B cell (primary cell): ENCODE results near the gene BARHL2. TPM values are rescaled to one million over a fixed set of nuclear protein-coding genes. Genes with fewer than 3 reads are reported as not detected.

ENCODE experiments used
- ATAC-seq: fragments of 200-7000 bp; cut with Tn5 transposase; one replicate; pipeline ENCODE4 v1.10.0; 2021; ENCODE audit warnings: low read depth, mild to moderate bottlenecking, moderate number of reproducible peaks, moderate library complexity
- CTCF ChIA-PET: fragments of 350-600 bp; sonication (Branson Sonifier 250); formaldehyde crosslinking; loops from one replicate; lab custom pipeline; 2021; ENCODE audit warnings: antibody characterized with exemption, inconsistent platforms; lab: Charles Lee
- POLR2A ChIA-PET: fragments of 350-600 bp; sonication (Branson Sonifier 250); formaldehyde crosslinking; loops from one replicate; lab custom pipeline; 2021; ENCODE audit warnings: antibody characterized with exemption; lab: Charles Lee
- DNase-seq: peaks from one replicate; pipeline ENCODE4 v3.0.0; 2013
- H2AFZ ChIP-seq: 2 replicates; pipeline ENCODE4 v1.6.1; 2012; ENCODE audit warnings: mild to moderate bottlenecking, low read depth, low read length; ENCODE audit not compliant: insufficient read depth, poor library complexity, severe bottlenecking
- H3K27ac ChIP-seq, 2 donors: 1 replicate in 1 of 2; 2 replicates in 1 of 2; pipeline ENCODE4 v1.5.1; 2012 to 2013; ENCODE audit warnings: low read length in 2 of 2, mild to moderate bottlenecking in 2 of 2, moderate library complexity in 1 of 2
- H3K27me3 ChIP-seq, 4 experiments: fragments of 200-600 bp in 1 of 4; sonication (generic) in 1 of 4; replicated peaks in 1 of 4; 1 replicate in 2 of 4; 2 replicates in 2 of 4; pipeline versions ENCODE4 v1.6.1 to v1.7.0; 2013 to 2016; ENCODE audit warnings: low read length in 3 of 4, mild to moderate bottlenecking in 2 of 4, mixed read lengths in 1 of 4, moderate library complexity in 1 of 4; ENCODE audit not compliant: insufficient read depth in 4 of 4, control insufficient read depth in 3 of 4; ENCODE audit errors: control extremely low read depth in 1 of 4
- H3K36me3 ChIP-seq, 2 experiments: replicated peaks in 1 of 2; 1 replicate in 1 of 2; 2 replicates in 1 of 2; pipeline versions ENCODE4 v1.6.1 to v1.7.1; 2013; ENCODE audit warnings: low read length in 1 of 2; ENCODE audit not compliant: insufficient read depth in 2 of 2, control insufficient read depth in 1 of 2; ENCODE audit errors: control extremely low read depth in 1 of 2, extremely low read depth in 1 of 2
- H3K4me1 ChIP-seq, 2 donors: fragments of 200-600 bp in 1 of 2; sonication (generic) in 1 of 2; 1 replicate in 1 of 2; 2 replicates in 1 of 2; pipeline versions ENCODE4 v1.5.1 to v1.6.1; 2013 to 2017; ENCODE audit warnings: low read length in 2 of 2; ENCODE audit not compliant: control insufficient read depth in 2 of 2, insufficient read depth in 2 of 2
- H3K4me2 ChIP-seq: replicated peaks from 2 replicates; pipeline ENCODE3; 2012; ENCODE audit warnings: mild to moderate bottlenecking, low read depth, low read length; ENCODE audit not compliant: poor library complexity, severe bottlenecking
- H3K4me3 ChIP-seq, 5 experiments: fragments of 200-600 bp in 1 of 5; sonication (generic) in 1 of 5; 1 replicate in 3 of 5; 2 replicates in 2 of 5; pipeline versions ENCODE4 v1.5.1 to v1.7.0; 2011 to 2016; ENCODE audit warnings: low read length in 4 of 5, mild to moderate bottlenecking in 4 of 5, low read depth in 2 of 5, control low read depth in 1 of 5, moderate library complexity in 1 of 5; ENCODE audit not compliant: insufficient read depth in 1 of 5; ENCODE audit errors: control extremely low read depth in 1 of 5, extremely low read depth in 1 of 5
- H3K79me2 ChIP-seq: fragments of 200-600 bp; sonication (generic); one replicate; pipeline ENCODE4 v1.6.0; 2016; ENCODE audit warnings: low read length; ENCODE audit not compliant: control insufficient read depth, insufficient read depth
- H3K9ac ChIP-seq: fragments of 200-600 bp; sonication (generic); 2 replicates; pipeline ENCODE4 v1.6.1; 2017; ENCODE audit warnings: mild to moderate bottlenecking, low read length, moderate library complexity
- H3K9me3 ChIP-seq, 3 donors: one replicate each; pipeline versions ENCODE4 v1.6.1 to v1.7.1; 2013; ENCODE audit warnings: low read length in 2 of 3; ENCODE audit not compliant: control insufficient read depth in 2 of 3, insufficient read depth in 1 of 3; ENCODE audit errors: control extremely low read depth in 1 of 3
- H4K20me1 ChIP-seq: 2 replicates; pipeline ENCODE4 v1.6.0; 2012; ENCODE audit warnings: mild to moderate bottlenecking, low read length; ENCODE audit not compliant: insufficient read depth, control insufficient read depth, poor library complexity, severe bottlenecking
- H3K27ac Mint-ChIP-seq: one replicate; pipeline ENCODE4 v1.8.0; 2021; ENCODE audit warnings: mixed read lengths
- H3K27me3 Mint-ChIP-seq: one replicate; pipeline ENCODE4 v1.8.0; 2021; ENCODE audit warnings: mixed read lengths
- H3K4me1 Mint-ChIP-seq: one replicate; pipeline ENCODE4 v1.8.0; 2021; ENCODE audit warnings: mixed read lengths
- H3K4me3 Mint-ChIP-seq: one replicate; pipeline ENCODE4 v1.8.0; 2021; ENCODE audit warnings: mixed read lengths
- H3K9me3 Mint-ChIP-seq: one replicate; pipeline ENCODE4 v1.8.0; 2022; ENCODE audit warnings: mixed read lengths; ENCODE audit not compliant: insufficient read depth
- CTCF ChIP-seq: fragments of 200-600 bp; IDR thresholded peaks from one replicate; pipeline ENCODE4 v1.8.0; 2022; ENCODE audit warnings: antibody characterized with exemption, mild to moderate bottlenecking
- EZH2 ChIP-seq: IDR thresholded peaks from 2 replicates; pipeline ENCODE4 v1.6.1; 2012; ENCODE audit warnings: borderline replicate concordance, low read depth, mild to moderate bottlenecking, moderate library complexity, low read length; ENCODE audit not compliant: insufficient read depth, poor library complexity, severe bottlenecking
- WGBS: methylation state at CpG from one replicate; pipeline ENCODE4 v1.1.5; 2013; ENCODE audit warnings: missing lambda C conversion rate; ENCODE audit not compliant: insufficient coverage; 5-methylcytosine and 5-hydroxymethylcytosine counted together
- intact Hi-C: fragments of 100-400 bp; cut with micrococcal nuclease; formaldehyde crosslinking; loops from one replicate; pipeline ENCODE4 v1.10.0; 2022
- polyA plus RNA-seq: library from polyadenylated mRNA; depleted of rRNA; stranded (reverse); fragments of >200 nt; gene quantifications from 2 replicates; pipeline ENCODE4 v1.2.3, GENCODE V29; 2012
- total RNA-seq, 2 donors: library from RNA; stranded (reverse); fragments of 120-200 nt in 1 of 2; gene quantifications; 1 replicate in 1 of 2; 2 replicates in 1 of 2; pipeline versions ENCODE4 v1.2.3 to v1.2.4, GENCODE V29; 2013 to 2022

BARHL2 gene
- total and polyA plus RNA-seq, 2 donors (not counting 1 experiment from before 2014, with no cell fraction given) = not detected

DNA sequence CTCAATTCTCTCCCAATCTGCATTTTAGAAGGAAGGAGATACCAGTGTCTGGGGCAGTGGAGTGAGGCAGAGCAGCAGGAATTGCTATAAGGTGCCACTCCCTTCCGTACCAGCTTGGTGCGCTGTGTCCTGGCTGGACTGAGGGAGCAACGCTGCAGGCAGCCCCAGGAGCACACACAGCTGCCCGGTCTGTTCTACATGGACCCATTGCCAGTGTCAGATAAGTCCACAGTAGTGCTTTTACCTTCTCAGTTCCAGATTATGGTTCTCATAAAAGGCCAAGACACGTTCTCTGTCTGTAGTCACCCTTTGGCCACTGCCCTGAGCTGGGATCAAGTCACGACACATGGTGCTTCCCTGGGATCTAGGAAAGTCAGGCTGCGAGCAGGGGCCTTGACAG, 44.1 kb upstream of the BARHL2 start:
- intact Hi-C loops = no loop called here
- Mint-ChIP-seq H3K27me3 (peaks cover 30% of the 10 kb centered on the region), H3K27ac (no peak overlapping the region), H3K4me1 (no peaks in the 10 kb centered on the region), H3K9me3 (peaks cover 2% of the 10 kb centered on the region), H3K4me3 (no peak overlapping the region)
- Histone ChIP-seq H3K4me2 (no peak overlapping the region), H3K9ac (no peak overlapping the region), H3K4me1 (no peaks in the 10 kb centered on the region), H3K79me2 (no peaks in the 10 kb centered on the region), H2AFZ (no peak overlapping the region), H4K20me1 (no peaks in the 10 kb centered on the region), H3K27me3 (peaks cover 0 to 4% (median 0%) of the 10 kb centered on the region in 4 experiments), H3K9me3 (peaks cover 0 to 2% (median 0%) of the 10 kb centered on the region in 3 donors), H3K36me3 (no peaks in the 10 kb centered on the region), H3K4me3 (no peak overlapping the region), H3K27ac (no peak overlapping the region)
- CTCF ChIA-PET = no interaction called here
- ATAC-seq (no peak), DNase-seq (no peak)
- 82% methylated on average over 7 of the region's 7 CpGs for WGBS
- POLR2A ChIA-PET = no interaction called here
- TF ChIP-seq CTCF (no peak), EZH2 (no peak)

DNA sequence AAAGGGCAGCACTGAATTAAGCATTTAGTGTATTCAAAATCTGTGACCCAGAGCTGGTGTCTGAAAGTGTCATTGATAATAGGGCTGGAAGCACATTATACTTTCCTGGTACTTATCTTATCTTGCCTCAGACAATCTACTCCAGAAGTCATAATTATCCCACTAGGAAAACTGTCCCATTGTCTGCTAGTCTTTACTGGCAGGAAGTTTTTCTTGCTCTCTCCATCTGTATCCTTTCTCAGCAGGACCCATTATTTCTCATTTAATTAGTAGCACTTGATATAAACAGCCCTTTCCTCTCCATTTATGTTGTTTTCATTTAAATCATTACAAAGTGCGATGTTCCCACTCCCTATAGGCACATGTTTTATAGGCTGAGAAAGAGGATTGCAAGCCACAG, 36.5 kb upstream of the BARHL2 start:
- Histone ChIP-seq H3K9me3 (no peaks in the 10 kb centered on the region), H3K4me3 (no peak overlapping the region), H2AFZ (no peak overlapping the region), H3K27ac (no peak overlapping the region), H3K4me2 (no peak overlapping the region), H3K27me3 (peaks cover 0 to 5% (median 0%) of the 10 kb centered on the region in 4 experiments), H4K20me1 (no peaks in the 10 kb centered on the region), H3K9ac (no peak overlapping the region), H3K36me3 (no peaks in the 10 kb centered on the region), H3K79me2 (no peaks in the 10 kb centered on the region), H3K4me1 (no peaks in the 10 kb centered on the region)
- no CpG with 5 or more reads among the region's 1 CpG for WGBS
- ChIA-PET POLR2A (no interaction called here), CTCF (no interaction called here)
- TF ChIP-seq CTCF (no peak), EZH2 (no peak)
- Mint-ChIP-seq H3K27ac (no peak overlapping the region), H3K9me3 (no peaks in the 10 kb centered on the region), H3K4me3 (no peak overlapping the region), H3K4me1 (no peaks in the 10 kb centered on the region), H3K27me3 (peaks cover 34% of the 10 kb centered on the region)
- ATAC-seq (no peak), DNase-seq (no peak)
- intact Hi-C loops = no loop called here
